Measurements from ENCODE around the gene ARHGAP6.

- TF ChIP-seq POLR2A (IDR thresholded peaks at IDR 0.05), result no peak
- TF ChIP-seq, protein P1, sequence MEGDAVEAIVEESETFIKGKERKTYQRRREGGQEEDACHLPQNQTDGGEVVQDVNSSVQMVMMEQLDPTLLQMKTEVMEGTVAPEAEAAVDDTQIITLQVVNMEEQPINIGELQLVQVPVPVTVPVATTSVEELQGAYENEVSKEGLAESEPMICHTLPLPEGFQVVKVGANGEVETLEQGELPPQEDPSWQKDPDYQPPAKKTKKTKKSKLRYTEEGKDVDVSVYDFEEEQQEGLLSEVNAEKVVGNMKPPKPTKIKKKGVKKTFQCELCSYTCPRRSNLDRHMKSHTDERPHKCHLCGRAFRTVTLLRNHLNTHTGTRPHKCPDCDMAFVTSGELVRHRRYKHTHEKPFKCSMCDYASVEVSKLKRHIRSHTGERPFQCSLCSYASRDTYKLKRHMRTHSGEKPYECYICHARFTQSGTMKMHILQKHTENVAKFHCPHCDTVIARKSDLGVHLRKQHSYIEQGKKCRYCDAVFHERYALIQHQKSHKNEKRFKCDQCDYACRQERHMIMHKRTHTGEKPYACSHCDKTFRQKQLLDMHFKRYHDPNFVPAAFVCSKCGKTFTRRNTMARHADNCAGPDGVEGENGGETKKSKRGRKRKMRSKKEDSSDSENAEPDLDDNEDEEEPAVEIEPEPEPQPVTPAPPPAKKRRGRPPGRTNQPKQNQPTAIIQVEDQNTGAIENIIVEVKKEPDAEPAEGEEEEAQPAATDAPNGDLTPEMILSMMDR (IDR thresholded peaks at IDR 0.05), result no peak
Measured at GRCh38 chrX:11641349-11642065, 24.2 kb downstream of the ARHGAP6 start.
